COLO668 (cell line): ENCODE data around the gene SMARCE1.

Experiments used
- DNase-seq: peaks from one replicate; lab custom pipeline; 2025; ENCODE audit not compliant: unreplicated experiment; lab: John Stamatoyannopoulos, UW

Gene SMARCE1

DNA sequence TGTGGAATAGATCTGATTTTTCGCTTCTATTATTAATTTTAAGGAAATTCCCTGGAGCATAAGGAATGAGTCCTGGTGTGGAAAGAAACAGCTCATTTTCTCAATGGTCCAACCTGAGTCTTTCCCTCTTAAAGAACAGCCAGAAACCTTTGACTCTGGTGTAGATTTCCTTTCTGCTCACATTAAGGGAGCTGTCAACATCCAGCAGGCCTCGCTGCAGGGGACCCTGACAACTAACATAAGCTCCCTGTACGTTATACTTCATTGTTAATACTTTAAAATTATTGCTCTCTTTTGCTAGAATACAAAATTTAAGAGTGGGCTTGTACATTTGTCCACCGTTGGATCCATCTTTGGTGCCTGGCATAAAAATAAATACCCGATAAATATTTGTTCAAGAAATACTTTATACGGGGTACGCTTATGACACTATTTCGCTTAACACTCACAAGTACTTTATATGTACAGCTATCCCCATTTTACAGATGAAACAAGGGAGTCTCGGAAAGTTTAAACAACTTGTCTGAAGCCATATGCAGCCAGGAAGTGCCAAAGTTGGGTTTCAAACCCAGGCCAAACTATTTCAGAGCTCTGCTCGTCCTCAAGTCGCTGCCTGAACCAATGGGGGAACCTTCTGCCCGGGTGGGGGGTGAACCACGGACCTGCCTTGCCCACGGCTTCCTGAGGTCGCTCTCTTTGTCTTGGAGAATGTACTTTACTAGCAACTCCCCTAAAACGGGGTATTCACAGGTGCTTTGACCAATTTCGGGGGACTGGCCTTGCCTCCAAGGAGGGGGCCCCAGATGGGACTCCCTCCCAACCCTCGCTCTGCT lies 611 bp downstream of the SMARCE1 start:
- DNase-seq = peak; percentile 23

DNA sequence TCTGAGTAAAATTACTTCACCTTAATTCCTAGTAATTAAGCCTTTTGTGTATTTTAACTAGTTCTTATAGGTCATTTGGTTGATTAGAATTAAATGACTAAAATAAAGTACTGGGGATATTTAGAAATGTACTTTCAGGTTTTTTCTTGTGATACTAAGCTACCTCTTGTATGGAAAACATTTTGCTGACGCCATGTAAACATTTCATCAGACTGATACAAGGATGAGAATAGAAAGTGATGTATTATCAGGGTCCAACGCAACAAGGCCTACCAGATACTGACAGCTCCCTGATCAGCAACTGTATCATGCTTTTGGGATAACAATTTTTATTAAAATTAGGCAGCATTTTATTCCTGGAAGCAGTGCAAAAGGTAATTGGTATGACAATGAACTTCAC lies 1.7 kb downstream of the SMARCE1 start:
- no peak for DNase-seq

DNA sequence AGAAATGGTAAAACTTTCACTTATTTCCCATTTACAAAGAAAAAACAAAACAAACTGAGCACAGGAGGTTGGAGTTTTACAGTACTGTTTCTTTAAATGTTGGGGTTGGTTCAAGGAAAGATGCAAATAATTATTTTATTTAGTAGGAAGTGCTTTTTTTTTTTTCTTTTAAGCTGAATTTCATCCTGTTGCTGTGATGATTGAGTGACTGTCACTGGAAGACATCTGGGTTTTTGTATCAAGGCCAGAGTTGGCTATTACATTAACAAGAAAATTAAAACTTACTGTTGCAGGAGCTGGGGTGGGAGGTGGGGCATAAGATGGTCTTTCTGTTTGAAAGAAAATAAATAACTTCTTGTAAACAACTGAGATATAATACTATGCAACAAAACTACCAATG lies 2.3 kb downstream of the SMARCE1 start:
- no peak for DNase-seq

DNA sequence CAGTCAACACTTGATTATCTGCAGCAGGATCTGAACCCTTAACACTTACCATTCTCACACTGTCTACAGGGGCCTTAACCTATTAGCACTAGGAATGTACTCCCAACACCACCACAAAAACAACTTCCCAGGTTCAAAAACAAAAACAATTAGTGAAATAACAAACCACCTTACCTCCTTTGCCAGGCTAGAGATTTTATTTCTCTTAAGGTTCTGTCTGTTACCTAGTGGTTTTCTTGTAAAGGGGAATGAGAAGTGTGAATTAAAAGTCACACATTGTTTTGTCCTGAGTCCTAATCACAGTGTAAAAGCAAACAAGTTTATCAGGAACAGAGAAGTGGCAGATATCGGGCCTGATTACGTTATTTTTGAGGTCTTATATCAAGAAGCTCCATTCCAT lies 9.7 kb downstream of the SMARCE1 start:
- no peak for DNase-seq

DNA sequence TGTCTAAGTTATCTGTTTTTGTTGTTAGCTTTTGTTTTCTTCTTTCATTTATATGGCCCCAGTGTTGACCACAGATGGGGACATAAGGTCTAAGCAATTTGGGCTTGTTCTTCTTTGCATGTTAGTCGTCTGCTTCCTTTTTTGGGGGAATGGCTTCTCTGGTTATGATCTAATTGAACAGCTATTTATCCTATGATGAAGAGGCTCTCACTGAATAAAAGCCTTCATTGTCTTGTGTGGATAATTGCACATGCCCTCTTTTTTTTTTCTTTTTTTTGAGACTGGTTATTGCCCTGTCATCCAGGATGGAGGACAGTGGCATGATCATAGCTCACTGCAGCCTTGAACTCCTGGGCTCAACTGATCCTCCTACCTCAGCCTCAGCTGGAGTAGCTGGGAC lies 13.7 kb downstream of the SMARCE1 start:
- no peak for DNase-seq

DNA sequence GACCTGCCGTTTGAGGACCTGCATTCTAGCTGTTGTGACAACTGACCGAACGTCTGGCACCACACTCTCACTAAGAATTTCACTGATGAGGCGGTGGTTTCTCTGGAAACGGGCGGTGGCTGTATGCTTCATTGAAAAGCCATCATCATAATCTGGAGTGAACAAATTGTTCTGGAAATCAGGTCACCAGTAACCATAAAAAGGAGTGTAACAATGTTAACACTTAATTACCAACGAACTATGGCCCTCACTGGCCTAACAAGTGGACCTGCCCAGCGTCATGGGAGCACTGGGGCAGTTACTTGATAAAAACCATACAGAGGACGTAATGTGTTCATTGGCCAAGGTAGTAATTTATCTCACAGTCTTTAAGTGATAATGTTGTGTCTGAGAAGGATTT lies 15.4 kb downstream of the SMARCE1 start:
- no peak for DNase-seq

DNA sequence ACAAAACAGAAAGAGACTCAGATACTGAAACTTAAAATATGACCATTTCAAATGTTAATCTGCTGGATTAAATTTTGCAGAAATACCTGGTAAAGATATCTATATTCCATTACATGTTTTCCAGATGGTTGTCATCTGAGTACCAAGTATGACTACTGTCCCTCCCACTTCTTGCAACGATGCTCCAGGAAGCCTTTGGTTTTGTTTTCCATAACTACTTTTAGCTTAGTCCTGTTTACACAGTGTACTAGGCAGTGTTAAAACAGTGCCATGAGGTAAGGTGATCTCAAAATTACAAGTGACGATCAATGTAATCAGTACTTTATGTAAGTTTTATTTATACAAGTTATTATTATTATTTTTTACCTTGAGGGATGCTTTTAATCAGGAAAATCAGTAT lies 17.8 kb downstream of the SMARCE1 start:
- no peak for DNase-seq

DNA sequence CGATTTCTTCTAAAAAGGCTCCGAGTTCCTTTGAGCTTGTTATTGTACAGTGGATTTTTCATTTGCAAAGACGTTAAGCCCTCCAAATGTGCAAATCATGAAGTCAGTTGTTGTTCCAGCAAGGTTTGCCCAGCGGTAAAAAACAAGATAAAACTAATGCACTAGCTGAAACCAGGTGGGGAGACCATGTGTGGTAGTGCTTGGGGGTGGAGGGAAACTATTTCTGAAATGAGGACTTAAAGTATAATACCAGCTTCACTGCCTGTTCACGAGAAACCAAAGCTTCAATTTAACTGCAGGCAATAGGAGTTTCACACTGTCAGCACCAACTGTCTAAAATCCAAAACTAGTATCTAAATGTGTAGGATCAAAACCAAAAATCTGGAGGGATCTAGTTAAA lies 22.3 kb downstream of the SMARCE1 start:
- DNase-seq = no peak

DNA sequence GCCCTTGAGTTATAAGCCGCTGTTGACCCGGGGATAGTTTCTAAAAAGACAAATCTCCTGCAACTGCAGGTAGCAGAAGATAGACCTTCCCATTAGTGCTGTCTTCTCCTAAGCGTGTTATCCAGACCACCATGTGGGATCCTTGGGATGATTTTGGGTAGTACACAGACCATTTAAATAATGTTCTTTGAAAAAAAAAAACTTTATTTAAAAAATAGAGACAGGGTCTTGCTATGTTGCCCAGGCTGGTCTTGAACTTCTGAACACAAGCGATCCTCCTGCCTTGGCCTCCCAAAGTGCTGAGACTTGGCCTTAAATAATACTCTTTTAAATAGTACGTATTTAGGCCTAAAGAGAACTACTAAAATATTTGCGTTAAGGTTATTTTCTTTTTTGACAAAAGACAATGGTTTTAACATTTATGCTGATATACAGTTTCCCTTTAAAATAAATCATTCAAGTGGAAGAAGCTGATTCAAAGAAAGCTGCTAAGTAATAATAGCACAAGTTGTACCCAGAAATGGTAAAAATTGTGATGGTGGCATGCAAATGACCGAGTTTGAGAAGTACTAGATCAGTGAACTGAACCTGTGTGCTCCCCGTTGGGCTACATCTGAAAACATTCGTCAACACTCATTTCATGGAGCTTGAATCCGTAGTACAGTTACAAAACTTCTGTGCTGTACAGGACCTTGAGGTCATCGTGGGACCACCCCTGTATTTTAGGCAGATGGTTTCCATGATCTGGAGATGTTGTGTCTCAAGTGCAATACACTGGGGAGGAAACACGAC lies 24.0 kb downstream of the SMARCE1 start:
- DNase-seq = no peak

DNA sequence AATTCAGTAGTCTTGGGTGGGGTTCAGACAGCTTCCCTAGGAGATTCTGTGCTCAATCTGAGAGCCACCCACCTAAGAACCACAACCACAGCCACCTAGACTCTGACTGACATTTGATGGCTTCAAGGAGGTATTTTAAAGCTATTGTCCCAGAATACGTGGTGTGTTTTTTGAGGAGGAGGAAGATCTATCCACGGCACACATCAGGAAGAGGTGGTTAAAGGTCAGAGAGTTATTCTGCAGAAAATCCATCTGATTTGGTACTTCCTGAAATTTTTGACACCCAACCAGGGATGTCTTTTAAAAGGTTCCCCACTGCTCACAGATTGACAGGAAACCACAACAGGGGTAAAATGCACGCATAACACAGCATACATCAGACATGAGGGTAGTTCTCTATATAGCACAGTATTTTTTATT lies 25.1 kb downstream of the SMARCE1 start:
- DNase-seq = no peak

DNA sequence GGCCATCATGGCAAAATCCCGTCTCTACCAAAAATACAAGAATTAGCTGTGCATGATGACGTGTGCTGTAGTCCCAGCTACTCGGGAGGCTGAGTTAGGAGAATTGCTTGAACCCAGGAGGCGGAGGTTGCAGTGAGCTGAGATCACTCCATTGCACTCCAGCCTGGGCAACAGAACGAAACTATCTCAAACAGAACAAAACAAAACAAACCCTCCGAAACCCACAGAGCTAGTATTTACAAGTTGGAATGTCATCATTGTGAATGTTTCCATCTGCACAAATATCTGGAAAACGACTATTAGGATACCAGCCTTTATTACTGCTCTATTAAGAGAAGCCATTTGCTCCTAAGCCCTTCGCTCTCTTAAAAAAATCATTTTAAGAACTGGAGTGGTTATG lies 26.0 kb downstream of the SMARCE1 start:
- no peak for DNase-seq

DNA sequence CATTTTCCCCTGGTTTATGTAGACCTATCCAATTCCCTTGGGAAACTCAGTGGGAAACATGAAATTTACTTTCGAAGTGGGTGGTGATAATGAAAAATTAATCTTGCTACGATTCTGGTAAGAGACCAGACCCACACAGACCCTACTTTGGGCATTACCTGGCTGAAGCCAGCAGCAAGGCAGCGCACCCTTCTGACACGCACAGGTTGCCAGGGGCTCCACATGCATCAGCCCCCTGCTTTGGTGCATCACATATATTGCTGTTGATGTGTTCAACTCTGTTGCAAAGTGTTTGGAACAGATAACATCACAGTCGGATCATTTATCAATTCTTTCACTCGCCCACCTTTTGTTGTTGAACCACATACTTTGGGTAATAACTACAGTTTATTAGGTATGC lies 26.6 kb downstream of the SMARCE1 start:
- DNase-seq = no peak

DNA sequence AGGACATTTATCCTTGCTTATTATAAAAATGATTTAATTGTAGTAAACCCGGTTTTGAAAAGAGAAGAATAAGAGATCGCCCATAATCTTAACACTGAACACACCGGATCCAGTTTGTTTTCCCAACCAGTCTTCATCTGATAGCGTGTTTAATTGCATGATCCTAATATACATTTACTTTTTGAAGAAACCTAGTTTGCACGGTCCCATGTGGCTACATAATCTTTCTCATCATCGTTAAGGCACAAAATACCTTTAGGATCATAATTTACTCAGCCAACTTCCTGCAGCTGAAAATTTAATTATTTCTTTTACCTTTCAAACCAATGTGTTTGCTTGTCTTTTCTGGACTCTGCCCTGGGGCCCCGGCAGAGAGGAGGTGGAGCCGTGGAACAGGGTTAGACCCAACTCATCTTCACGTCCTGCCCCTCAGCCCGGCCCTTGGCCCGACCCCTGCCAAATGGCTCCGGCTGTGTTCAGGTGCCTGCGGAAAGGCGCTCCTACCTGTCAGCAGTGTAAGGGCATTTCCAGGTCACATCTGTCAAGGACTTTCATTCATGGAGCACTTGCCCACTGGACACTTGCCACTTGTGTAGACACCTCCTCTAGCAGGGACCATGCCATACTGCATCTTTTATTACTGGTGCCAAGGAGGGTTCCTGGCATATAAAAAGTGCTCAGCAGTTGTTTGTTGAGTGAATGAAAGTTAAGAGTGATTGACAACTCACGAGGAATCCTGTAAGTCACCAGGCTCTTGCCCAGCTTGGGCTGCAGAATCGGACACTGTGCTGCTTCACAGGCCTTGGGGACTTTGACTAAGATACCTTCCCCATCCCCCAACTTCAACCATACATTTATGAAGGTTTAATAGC lies 28.6 kb downstream of the SMARCE1 start:
- no peak for DNase-seq

DNA sequence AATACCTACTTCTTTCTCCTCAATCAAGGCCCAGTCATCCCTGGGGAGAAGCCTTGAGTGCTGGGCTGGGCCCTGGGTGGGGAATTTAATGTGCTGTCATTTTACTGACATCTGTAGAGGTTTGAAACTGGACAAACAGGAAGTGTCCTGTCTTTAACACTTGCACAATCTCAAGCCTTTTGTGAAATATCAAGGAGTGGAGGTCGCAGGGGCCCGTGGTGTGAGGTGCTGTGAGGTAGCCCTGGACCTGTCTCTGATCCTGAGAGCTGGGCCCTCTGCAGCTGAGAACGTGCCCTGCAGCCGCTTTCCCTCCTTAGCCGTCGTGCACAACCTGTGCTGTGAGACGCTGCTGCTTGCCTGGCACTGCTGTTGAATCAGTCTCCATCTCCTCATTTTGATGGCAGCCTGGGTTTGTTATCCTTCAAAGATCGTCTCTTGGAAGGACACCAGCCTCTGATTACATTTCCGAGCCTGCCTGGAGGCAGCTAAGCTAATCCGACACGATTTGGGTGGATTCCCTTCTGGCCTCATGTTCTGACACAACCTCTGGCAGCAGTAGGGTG lies 29.9 kb downstream of the SMARCE1 start:
- DNase-seq = no peak

DNA sequence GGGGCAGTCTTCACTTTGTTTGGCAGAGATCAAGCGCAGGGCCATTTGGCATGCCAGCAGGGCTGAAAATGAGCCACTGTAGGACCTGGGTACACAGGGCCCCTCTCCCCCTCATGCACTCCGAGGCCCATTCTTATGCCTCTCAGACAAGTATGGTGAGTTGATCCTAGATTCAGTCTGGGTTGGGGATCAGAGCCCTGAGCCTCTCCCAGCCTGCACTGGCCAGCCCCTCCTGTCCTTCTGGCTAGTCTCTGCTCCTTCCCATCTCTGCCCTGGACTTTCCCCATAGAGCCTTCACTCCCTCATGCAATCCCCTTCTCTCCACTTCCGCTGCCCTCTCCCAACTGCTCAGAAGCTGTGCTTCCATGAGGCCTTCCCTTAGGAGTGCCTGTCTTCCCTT lies 31.0 kb downstream of the SMARCE1 start:
- DNase-seq = no peak

DNA sequence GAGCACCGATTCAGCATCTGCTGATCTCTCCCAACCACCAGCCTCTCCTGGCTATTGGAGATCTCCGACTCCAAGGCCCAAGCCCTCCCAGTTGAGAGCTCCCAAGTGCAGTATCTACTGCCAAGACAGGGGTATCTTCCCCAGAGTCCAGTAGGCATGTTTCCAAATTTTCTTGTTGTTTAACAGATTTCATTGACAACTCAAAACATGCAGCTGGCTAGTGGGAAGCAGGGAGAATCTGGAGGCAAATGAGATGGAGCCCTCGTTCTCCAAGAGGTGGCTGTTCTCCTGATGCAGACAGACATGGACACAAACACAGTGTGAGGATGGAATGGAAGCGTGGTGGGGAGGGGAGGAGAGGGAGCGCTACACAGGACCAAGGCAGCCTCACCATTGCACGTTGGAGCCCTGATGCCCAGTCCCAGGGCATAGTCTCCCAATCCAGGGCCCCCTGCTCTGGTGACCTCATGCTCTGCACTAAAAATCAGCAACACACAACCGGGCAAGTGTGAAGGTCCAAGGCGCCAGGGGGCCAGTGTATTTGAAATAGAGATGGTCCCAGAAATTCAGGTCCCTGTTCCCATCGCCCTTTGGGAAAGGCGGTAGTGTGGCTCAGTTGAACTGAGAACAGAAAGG lies 31.7 kb downstream of the SMARCE1 start:
- no peak for DNase-seq

DNA sequence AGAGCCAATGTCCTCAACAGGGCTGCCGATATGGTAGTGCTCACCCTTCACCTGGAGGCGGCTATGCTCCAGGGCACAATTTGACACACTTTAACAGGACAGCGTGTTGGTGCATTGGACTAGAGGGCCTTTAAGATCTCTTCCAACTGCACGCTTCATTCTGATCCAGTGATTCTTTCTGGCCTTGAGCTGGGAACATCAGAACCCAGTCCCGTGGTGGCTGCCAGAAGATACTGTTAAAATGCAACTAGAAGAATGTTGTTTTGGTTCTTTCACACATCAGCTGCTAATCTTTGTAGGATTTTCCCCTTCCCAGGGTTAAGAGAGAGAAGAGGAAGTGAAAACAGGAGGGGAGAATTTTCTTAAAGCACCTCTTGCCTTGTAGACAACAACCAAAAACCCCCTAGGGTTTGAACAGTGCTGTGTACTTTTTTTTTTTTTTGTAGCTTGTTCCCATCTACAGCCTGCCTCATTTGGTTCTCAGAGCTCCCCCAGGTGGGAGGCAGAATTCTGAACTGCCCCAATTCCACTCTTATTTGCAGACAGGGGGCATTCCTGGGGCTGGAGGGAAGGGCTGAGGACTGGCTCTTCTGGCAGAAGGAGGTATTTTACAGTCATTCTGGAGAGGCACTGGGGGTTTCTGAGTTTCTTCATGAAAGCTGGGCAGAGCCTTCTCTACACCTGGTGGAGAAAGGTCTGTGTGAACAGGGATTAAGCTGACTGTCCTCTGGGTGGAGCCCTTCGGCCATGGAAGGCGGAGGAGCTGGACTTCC lies 32.4 kb downstream of the SMARCE1 start:
- DNase-seq = peak; percentile 37

DNA sequence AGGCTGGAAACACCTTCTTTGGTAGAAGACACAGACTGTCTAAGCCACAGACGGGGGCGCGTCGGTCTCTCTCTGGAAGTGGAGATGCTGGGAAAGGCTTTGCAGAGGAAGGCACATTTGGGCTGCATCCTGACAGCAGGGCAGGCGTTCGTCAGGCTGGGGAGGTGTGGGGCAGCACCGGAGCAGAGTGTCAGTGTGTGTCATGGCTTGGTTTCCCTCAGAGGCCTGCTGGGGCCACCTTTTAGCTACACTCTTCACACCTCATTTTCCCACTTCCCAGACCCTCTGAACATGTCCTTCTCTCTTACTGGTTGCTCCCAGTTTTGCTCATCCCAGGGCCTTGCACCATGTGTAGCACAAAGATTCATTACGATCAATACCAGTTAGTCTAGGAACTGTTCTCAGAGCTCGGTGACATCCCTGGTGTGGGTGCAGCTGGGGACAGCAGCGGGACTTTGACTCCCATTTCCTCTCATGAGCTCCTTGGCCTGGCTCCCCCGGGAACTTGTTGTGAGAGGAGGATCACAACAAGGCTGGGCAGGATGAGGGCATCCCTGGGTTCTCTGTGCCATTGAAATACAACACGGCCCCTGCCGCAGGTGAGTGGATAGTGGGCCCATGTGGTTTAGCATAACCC lies 33.1 kb downstream of the SMARCE1 start:
- no peak for DNase-seq

DNA sequence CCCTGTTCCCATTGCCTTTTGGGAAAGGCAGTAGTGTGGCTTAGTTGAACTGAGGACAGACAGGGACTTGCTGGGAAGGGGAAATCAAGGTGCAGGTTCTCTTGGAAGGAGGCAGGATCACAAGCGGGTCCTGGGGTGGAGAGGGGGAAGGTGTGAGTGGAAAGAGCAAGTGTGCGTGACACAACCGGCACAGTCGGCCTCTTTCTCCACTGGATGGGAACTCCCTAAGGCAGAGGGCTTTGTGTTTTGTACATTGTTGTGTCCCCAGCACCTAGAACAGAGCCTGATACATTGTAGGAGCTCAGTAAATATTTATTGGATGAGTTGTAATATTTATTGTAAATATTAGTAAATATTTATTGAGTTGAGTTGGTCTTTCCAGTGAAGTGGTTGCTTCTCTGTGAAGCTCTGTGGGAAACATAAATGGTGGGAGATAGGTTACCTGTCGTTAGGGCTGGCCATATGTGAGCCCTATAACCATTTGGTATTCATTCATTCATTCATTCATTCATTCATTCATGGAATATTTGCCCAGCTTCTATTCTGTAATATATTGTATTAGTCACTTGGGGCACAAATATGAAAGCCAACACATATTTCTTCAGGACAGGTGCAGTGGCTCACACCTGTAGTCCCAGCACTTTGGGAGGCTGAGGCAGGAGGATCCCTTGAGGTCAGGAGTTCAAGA lies 34.0 kb downstream of the SMARCE1 start:
- DNase-seq = no peak
